ENCODE measurements around the gene HLX. TPM values are rescaled to one million over a fixed set of nuclear protein-coding genes. Genes with fewer than 3 reads are reported as not detected.

Gene HLX
- total RNA-seq, 4 donors from 2014 or later = 26.4 to 46.7 (median 34.5) TPM

DNA sequence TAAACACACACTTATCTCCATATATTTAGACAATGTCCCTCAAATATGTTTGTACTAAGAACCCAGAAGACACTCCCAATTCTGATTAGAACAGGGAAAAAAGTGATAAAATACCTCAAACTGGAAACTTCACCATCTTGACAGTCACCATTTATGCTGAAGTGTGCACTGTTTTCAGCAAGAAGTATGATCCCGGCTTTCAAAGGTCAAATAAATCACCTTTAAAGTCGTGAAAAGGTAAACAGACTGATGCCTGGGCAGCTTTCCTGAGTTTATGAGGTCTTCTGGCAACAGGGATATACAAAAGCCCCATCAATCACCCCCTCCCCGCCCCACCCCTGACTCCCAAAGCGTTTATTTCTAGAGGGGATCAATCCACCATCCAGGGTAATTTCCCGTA is 37.9 kb downstream of the HLX start:
- ATAC-seq (ENCODE audit: low FRiP score) (no peak), DNase-seq (ENCODE audit: low spot score) (no peak)

DNA sequence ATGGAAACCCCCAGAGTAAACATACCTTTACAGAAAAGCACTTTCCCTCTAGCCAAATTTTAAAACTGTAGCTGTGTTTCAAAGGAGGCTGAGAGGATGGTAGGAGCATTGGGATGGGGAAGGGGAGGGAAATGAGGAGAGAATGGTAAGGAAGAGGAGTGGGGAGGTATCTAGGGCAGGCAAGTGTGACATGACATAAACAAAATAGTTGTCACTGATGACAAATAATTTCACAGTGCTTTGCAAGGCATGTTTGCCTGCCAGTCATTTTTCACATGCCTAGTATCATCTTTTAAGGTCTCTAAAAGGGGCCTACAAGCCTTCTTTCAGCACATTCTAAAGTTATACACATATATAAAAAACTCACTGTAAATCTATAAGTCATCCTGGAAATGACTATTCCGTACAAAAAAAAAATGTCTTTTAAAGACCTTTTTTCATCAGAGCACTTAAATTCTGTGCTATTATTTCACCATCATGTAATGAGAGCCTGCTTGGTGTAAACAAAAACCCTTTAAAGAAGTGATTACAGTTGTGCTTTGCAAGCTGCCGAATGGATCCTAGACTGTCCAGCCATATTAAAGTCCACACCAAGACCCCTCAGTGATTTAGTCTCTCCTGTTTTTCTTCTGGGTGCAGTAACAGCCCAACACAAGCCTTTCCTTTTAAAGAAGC is 38.4 kb downstream of the HLX start:
- TF ChIP-seq, protein P1, sequence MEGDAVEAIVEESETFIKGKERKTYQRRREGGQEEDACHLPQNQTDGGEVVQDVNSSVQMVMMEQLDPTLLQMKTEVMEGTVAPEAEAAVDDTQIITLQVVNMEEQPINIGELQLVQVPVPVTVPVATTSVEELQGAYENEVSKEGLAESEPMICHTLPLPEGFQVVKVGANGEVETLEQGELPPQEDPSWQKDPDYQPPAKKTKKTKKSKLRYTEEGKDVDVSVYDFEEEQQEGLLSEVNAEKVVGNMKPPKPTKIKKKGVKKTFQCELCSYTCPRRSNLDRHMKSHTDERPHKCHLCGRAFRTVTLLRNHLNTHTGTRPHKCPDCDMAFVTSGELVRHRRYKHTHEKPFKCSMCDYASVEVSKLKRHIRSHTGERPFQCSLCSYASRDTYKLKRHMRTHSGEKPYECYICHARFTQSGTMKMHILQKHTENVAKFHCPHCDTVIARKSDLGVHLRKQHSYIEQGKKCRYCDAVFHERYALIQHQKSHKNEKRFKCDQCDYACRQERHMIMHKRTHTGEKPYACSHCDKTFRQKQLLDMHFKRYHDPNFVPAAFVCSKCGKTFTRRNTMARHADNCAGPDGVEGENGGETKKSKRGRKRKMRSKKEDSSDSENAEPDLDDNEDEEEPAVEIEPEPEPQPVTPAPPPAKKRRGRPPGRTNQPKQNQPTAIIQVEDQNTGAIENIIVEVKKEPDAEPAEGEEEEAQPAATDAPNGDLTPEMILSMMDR (IDR thresholded peaks at IDR 0.05) = no peak
- no peak for DNase-seq (ENCODE audit: low spot score)
- no peak for ATAC-seq (ENCODE audit: low FRiP score)

More for the DNA sequence above, 37.9 kb downstream of the HLX start:
- TF ChIP-seq, protein P1 (IDR thresholded peaks at IDR 0.05) = no peak

DNA sequence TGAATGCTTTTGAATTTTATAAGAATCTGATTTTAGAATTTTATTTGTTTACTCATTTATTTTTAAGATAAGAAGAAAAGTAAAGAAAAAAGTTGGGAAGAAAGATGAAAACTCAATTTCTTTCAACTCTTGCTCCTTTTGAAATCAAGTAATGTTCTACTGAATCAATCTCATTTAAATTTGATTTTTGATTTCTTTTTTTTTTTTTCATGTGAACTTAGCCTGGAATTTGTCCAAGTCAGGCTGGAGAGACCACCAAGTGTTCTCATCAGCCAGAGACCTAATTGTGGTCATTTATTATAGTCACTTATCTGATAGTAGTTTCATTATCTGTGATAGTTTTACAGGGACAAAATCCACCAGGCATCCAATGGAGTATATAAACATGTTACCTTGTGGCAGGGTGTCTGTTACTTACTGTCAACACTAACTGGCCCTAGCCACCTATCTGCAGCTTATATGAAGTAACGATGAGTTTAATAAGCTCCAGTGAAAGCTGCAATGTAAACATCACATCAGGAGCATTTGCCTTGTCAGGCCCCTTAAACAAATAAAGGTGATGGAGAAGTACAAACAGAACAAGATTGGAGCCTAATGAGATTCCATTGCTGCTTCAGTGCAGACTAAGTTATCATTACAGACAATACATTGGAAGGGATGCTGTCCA is 39.2 kb downstream of the HLX start:
- TF ChIP-seq, protein P1 (IDR thresholded peaks at IDR 0.05) = no peak
- DNase-seq (ENCODE audit: low spot score) = no peak
- ATAC-seq (ENCODE audit: low FRiP score) = no peak

DNA sequence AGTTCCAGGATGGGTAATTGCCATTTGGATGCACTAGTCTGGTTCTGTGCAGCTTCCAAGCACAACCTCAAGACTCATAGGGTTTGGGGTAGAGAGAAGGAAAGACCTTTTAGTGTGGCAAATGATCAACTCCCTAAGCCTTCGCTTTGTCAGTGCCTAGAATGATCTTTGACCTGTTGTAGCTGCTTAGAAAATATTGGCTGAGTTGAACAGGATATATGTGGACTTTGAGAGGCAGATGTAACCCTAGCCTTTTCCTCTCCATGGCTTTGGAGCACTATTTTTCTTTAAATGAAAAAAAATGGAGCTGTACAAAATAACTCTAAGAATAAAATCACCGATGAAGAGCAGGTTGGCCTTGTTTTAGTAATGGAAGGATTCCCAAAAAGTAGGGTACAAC is 41.7 kb downstream of the HLX start:
- TF ChIP-seq, protein P1 (IDR thresholded peaks at IDR 0.05) = no peak
- DNase-seq (ENCODE audit: low spot score) (no peak), ATAC-seq (ENCODE audit: low FRiP score) (no peak)

DNA sequence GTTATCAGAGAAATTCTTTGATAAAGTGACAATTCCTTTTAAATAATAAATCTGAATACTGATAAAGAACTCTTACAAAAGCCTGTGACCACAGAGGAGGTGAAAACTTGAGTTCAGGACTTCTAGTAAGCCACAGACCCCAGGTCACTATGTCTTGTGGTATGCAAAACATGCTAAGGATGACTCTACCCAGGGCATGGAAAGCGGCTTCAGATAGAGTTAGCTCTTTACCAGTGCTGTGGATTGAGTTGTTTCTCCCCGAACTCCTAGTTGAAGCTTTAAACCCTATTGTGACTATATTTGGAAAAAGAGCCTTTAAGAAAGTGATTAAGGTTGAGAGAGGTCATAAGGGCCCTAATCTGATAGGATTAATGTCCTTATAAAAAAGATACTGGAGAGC is 42.3 kb downstream of the HLX start:
- DNase-seq (ENCODE audit: low spot score) (no peak), ATAC-seq (ENCODE audit: low FRiP score) (no peak)
- TF ChIP-seq, protein P1 (IDR thresholded peaks at IDR 0.05) = no peak

DNA sequence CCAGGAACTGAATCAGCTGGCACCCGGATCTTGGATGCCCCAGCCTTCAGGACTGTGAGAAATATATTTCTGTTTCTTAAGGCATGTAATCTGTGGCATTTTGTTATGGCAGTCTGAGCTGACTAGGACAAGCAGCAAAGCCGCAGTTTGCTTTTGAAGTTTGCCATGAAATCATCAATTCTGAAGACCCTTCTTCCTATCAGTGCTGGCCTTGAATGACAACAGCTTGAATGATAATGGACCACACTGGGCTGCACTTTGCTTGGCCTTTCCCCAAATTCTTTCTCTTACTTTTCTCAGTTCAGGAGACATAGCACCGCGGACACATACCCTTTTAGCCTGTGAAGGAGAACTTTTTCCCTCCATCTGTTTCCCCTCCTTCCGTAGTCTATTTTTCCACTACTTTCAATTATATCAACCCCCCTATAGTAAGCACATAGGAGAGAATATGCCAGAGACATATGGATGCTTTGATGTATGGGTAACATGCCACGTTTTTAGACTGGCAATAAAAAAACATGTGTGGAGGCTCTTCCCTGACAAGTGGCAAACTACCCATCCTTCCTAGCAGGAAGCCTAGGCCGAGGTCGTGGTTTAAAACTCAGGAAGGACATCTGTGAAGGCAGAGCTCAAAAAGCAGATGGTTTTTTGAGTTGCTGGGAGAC is 42.9 kb downstream of the HLX start:
- TF ChIP-seq, protein P1 (IDR thresholded peaks at IDR 0.05) = no peak
- ATAC-seq (ENCODE audit: low FRiP score) = no peak
- DNase-seq (ENCODE audit: low spot score) = no peak

Measured in omental fat pad (tissue), 4 donors.